ENCODE data around the gene SYNE1. TPM values are rescaled to one million over a fixed set of nuclear protein-coding genes. Genes with fewer than 3 reads are reported as not detected.
"Not testable (repeated sequence)": the region's sequence is repeated elsewhere in the genome, so short reads cannot be mapped to it uniquely, and the experiment has no call there.

The SYNE1 gene, protein sequence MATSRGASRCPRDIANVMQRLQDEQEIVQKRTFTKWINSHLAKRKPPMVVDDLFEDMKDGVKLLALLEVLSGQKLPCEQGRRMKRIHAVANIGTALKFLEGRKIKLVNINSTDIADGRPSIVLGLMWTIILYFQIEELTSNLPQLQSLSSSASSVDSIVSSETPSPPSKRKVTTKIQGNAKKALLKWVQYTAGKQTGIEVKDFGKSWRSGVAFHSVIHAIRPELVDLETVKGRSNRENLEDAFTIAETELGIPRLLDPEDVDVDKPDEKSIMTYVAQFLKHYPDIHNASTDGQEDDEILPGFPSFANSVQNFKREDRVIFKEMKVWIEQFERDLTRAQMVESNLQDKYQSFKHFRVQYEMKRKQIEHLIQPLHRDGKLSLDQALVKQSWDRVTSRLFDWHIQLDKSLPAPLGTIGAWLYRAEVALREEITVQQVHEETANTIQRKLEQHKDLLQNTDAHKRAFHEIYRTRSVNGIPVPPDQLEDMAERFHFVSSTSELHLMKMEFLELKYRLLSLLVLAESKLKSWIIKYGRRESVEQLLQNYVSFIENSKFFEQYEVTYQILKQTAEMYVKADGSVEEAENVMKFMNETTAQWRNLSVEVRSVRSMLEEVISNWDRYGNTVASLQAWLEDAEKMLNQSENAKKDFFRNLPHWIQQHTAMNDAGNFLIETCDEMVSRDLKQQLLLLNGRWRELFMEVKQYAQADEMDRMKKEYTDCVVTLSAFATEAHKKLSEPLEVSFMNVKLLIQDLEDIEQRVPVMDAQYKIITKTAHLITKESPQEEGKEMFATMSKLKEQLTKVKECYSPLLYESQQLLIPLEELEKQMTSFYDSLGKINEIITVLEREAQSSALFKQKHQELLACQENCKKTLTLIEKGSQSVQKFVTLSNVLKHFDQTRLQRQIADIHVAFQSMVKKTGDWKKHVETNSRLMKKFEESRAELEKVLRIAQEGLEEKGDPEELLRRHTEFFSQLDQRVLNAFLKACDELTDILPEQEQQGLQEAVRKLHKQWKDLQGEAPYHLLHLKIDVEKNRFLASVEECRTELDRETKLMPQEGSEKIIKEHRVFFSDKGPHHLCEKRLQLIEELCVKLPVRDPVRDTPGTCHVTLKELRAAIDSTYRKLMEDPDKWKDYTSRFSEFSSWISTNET (N-terminal part only)
- 25.4 and 27.3 TPM in 2 replicates for total RNA-seq (2014; rRNA removed; shearing (Covaris generic))

DNA sequence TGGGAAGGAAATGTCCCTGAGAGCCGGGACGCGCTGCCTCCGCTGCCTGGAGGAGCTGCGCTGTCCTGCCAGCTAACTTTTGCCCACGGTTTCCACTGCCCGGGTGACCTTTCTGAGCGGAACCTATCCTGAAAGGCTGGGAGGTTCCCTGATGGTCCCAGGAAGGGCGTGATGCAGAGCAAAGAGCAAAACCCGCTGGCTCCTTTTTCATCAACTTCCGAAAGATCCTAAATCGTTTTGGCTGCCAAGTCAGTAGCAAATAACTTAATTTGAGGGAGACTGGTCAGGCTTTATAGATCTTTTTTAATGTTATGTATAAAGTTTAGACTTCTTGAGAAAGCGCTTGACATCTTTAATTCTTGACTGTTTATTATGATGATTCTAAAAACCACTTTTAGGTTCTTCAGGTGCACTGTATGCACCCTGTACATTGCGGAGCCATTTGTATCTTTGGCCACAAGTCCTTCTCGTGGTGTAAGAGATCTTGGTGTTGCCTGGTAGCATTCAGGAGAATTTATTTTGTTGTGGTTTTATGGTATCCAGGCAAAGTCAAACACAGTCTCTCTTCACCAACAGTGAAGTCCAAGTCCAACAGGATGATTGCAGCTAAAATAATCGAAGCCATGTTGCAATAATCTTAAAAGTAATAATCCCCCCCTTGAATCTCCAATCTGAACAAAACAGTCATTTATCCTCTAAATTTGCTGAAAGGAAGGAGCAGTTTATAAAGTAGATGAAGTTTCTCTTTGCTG, at the start of gene SYNE1:
Gene SYNE1 (minus strand): TSS at position 67 of the 752 bp plus-strand sequence. CDS start 9,031 bp downstream, outside the sequence.
- no peaks in the 10 kb centered on the region for H3K36me3 ChIP-seq
- 0 out of 2 replicates have a peak, but pooled peaks cover 4% of the 10 kb centered on the region for H3K27me3 ChIP-seq
- H3K4me3 ChIP-seq = peak within 1 kb of the TSS; percentile 49
- H3K27ac ChIP-seq = no peak within 1 kb of the TSS
- H3K4me1 ChIP-seq = no peaks in the 10 kb centered on the region
- no peaks in the 10 kb centered on the region for H3K9me3 ChIP-seq (replicated peaks)
- DNase-seq = no peak

DNA sequence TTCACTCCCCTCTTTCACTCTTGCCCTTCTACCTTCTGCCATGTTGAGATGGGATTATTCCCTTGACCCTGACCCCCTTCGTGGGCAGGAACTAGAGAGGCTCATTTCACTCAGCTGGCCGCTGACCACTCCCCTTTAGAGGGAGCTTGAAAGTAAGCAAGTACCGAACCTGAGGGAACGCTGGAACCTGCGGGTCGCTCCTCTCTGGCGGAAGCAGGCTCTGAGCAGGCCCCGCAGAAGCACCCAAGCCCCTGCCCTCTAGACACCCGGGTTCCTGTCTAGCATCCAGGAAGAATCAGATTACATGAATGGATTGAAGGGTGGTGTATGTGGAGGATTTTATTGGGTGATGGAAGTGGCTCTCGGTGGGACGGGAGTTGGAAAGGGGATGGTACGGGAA, 48.7 kb upstream of the SYNE1 start:
- DNase-seq = no peak
- H3K27ac ChIP-seq = no peak overlapping the region
- H3K9me3 ChIP-seq (replicated peaks) = no peaks in the 10 kb centered on the region
- no peaks in the 10 kb centered on the region for H3K27me3 ChIP-seq
- H3K4me1 ChIP-seq = no peaks in the 10 kb centered on the region
- H3K36me3 ChIP-seq = no peaks in the 10 kb centered on the region
- no peak overlapping the region for H3K4me3 ChIP-seq

DNA sequence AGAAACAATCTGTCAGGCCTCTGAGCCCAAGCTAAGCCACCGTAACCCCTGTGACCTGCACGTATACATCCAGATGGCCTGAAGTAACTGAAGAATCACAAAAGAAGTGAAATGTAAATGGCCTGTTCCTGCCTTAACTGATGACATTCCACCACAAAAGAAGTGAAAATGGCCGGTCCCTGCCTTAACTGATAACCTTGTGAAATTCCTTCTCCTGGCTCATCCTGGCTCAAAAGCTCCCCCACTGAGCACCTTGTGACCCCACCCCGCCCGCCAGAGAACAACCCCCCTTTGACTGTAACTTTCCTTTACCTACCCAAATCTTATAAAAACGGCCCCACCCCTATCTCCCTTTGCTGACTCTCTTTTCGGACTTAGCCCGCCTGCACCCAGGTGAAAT, 45.8 kb upstream of the SYNE1 start:
- not testable (repeated sequence) for DNase-seq; H3K4me3 ChIP-seq; H3K9me3 ChIP-seq (replicated peaks); H3K36me3 ChIP-seq; H3K4me1 ChIP-seq; H3K27ac ChIP-seq; H3K27me3 ChIP-seq

DNA sequence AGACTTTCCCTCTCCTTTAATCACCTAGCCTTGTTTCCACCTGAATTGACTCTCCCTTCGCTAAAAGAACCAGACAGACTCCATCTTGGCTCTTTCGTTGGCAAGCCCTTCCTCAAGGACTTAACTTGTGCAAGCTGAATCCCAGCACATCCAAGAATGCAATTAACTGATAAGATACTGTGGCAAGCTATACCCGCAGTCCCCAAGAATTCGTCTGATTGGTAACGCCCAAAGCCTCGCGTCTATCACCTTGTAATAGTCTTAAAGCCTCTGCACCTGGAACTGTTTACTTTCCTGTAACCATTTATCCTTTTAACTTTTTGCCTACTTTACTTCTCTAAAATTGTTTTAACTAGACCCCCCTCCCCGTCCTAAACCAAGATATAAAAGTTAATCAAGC, 45.0 kb upstream of the SYNE1 start:
- Histone ChIP-seq H3K27ac (no peak overlapping the region), H3K36me3 (no peaks in the 10 kb centered on the region), H3K4me1 (no peaks in the 10 kb centered on the region), H3K27me3 (no peaks in the 10 kb centered on the region), H3K9me3 (replicated peaks) (no peaks in the 10 kb centered on the region), H3K4me3 (no peak overlapping the region)
- no peak for DNase-seq

DNA sequence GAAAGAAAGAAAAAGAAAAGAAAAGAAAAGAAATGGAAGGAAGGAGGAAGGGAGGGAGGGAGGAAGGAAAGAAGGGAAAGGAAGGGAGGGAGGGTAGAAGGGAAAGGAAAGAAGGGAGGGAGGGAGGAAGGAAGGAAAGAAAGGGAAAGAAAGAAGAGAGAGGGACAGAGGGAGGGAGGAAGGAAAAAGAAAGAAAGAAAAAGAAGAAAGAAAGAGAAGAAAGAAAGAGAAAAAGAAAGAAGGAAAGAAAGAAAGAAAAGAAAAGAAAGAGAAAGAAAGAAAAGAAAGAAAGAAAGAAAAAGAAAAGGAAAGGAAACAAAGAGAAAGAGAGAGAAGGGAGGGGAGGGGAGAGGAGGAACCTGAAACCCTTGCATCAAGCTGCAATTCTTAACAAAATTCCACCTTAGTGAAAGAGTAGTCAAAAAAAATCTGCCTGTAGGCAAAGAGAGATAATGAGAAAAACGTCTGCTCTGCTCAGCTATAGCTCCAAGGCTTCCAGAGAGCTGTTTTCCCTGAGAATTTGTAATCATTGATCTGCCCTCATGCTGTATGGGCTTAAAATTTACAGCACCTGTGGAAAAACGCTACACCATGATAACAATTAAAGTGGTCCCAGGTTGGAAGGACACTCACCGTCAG, 43.8 kb upstream of the SYNE1 start:
- no peak for DNase-seq
- Histone ChIP-seq H3K4me1 (no peaks in the 10 kb centered on the region), H3K4me3 (no peak overlapping the region), H3K9me3 (replicated peaks) (no peaks in the 10 kb centered on the region), H3K27me3 (no peaks in the 10 kb centered on the region), H3K36me3 (no peaks in the 10 kb centered on the region), H3K27ac (no peak overlapping the region)

DNA sequence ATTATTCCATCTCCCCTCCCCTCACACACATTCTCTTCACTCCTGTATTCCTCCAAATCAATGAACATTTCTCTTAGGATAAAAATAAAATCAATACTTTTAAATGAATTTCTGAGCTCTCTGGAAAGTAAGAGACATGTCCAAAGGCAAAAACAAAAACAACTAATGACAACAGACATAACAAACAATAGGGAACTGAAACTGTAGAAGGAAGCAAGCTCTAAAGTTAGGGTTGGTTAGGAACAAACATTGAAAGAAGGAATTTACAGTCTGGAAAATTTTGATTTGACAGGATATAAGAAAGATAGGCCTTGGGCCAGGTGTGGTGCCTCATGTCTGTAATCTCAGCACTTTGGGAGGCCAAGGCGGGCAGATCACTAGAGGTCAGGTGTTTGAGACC, 43.0 kb upstream of the SYNE1 start:
- Histone ChIP-seq H3K4me1 (no peaks in the 10 kb centered on the region), H3K9me3 (replicated peaks) (no peaks in the 10 kb centered on the region), H3K27me3 (no peaks in the 10 kb centered on the region), H3K36me3 (no peaks in the 10 kb centered on the region), H3K27ac (no peak overlapping the region), H3K4me3 (no peak overlapping the region)
- DNase-seq = no peak

DNA sequence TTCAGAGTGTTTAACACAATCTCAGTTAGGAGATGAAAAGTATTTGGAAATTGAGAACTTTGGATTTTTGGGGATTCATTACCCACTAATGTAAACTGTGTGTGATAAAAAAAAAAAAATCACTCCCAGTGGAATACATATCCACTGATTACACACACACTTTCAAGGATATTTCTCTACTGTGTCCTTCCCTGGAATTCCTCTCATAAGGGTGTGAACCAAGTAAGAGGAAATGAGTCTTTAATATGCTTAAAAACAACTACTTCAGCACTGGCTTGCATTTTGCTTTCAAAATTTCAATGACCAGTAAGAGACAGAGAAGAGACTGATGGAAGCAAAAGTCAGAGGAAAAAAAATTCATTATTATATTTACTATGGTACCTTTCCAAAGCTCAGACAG, 36.1 kb upstream of the SYNE1 start:
- Histone ChIP-seq H3K4me1 (no peaks in the 10 kb centered on the region), H3K36me3 (no peaks in the 10 kb centered on the region), H3K27ac (no peak overlapping the region), H3K4me3 (no peak overlapping the region), H3K9me3 (replicated peaks) (no peaks in the 10 kb centered on the region), H3K27me3 (no peaks in the 10 kb centered on the region)
- DNase-seq = no peak

DNA sequence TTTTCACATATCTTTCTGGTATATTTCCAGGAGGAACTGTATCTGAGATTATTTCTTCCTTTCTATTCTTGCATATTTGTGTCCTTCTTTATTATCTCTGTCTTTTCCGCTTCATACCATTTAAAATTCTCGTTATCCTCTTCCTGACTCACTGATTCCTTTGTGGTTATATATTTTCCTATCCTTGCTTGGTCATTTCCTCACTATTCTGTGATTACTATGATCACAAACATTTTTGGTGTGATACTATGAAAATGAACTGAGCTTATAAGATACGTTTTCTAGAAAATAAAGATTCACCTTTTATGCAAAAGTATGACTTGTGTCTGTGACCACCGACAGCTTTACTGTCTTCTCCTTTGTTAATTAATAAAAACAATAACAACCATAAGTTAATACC, 34.0 kb upstream of the SYNE1 start:
- no peak for DNase-seq
- H3K27ac ChIP-seq = no peak overlapping the region

DNA sequence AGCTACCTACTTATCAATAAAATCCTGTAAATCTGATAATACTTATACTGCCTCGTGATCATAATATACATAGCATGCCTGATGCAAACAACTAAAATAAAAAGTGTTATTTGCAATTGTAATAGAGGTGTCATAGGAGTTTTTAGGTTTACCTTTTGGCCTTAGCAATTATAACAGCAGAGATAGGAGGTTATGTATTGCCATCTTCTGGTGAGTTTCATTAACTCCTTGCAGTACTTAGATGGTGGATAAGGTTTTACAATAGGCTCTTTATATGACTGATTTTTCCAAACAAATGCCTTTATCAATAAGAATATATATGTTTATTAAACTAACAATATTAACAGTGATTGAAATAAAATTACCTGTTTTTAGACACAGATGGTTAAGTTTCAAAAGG, 32.7 kb upstream of the SYNE1 start:
- Histone ChIP-seq H3K27ac (no peak overlapping the region), H3K4me3 (no peak overlapping the region), H3K27me3 (no peaks in the 10 kb centered on the region), H3K4me1 (no peaks in the 10 kb centered on the region), H3K9me3 (replicated peaks) (no peaks in the 10 kb centered on the region), H3K36me3 (no peaks in the 10 kb centered on the region)
- peak in 1 of 2 experiments; percentile 41 for DNase-seq

More for the DNA sequence above, 34.0 kb upstream of the SYNE1 start:
- Histone ChIP-seq H3K27me3 (no peaks in the 10 kb centered on the region), H3K4me1 (no peaks in the 10 kb centered on the region), H3K4me3 (no peak overlapping the region), H3K9me3 (replicated peaks) (no peaks in the 10 kb centered on the region), H3K36me3 (no peaks in the 10 kb centered on the region)

DNA sequence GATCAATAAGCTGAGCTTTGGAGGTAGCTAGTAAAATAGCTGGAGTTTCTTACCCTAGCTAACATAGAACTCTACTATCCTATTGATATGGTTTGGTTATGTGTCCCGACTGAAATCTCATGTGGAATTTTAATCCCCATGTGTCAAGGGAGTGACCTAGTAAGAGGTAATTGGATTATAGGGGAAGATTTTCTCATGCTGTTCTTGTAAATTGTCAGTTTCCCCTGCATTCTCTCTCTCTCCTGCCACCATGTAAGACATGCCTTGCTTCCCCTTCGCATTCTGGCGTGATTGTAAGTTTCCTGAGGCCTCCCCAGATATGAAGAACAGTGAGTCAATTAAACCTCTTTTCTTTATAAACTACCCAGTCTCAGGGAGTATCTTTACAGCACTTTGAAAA, 24.6 kb upstream of the SYNE1 start:
- Histone ChIP-seq H3K27ac (no peak overlapping the region), H3K27me3 (no peaks in the 10 kb centered on the region), H3K36me3 (no peaks in the 10 kb centered on the region), H3K9me3 (replicated peaks) (no peaks in the 10 kb centered on the region), H3K4me1 (no peaks in the 10 kb centered on the region), H3K4me3 (no peak overlapping the region)
- DNase-seq = no peak

DNA sequence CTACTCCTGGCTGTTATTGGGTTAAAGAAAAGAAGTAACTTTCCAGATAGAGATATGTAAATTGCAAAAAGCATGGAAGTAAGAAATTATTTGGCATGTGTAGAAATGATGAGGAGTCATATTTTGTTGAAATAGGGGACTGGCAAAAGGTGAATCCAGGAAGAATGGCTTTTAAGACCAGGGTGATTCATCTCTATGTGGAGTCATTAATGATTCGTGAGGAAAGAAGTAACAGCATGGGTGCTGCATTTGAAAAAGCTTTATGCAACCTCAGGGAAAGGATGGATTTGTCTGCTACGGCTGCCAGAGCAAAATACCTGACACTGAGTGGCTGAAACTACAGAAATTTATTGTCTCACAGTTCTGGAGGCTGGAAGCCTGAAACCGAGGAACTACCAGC, 14.8 kb upstream of the SYNE1 start:
- Histone ChIP-seq H3K4me3 (no peak overlapping the region), H3K27me3 (no peaks in the 10 kb centered on the region), H3K9me3 (replicated peaks) (no peaks in the 10 kb centered on the region), H3K4me1 (no peaks in the 10 kb centered on the region), H3K27ac (no peak overlapping the region), H3K36me3 (no peaks in the 10 kb centered on the region)
- DNase-seq = no peak

DNA sequence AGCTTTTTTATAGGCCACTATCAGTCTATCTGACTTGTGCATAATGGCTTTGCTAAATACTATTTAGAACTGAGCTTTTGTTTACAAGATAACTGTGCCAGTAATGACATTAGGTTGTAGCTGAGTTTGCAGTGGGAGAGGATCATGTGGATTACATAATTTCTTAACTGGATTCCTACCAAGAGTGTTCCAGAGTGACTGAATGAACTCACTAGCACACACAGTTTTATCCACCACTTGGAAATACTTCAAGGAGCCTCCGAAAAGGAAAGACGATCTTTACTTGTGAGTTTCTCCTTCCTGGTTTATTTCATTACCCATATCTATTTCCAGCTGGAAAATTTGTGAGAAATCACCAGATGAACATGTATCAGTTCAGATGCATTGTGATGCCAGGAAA, 10.9 kb upstream of the SYNE1 start:
- H3K27ac ChIP-seq = no peak overlapping the region
- H3K36me3 ChIP-seq = no peaks in the 10 kb centered on the region
- no peaks in the 10 kb centered on the region for H3K9me3 ChIP-seq (replicated peaks)
- no peak for DNase-seq
- H3K4me1 ChIP-seq = no peaks in the 10 kb centered on the region
- no peaks in the 10 kb centered on the region for H3K27me3 ChIP-seq
- H3K4me3 ChIP-seq = no peak overlapping the region

DNA sequence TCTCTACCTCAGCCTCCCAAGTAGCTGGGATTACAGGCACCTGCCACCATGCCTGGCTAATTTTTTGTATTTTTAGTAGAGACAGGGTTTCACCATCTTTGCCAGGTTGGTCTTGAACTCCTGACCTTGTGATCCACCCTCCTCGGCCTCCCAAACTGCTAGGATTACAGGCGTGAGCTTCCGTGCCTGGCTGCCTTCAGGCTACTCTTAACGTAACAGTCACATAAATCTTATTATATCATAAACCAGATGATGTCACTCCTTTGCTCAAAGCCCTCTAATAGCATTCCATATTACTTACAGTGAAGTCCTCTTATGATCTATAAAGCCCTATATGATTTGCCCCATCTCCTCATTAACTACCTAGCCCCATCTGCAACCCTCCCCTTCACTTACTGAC, 9.6 kb upstream of the SYNE1 start:
- not testable (repeated sequence) for H3K27me3 ChIP-seq; H3K27ac ChIP-seq; H3K9me3 ChIP-seq (replicated peaks); H3K4me1 ChIP-seq; H3K36me3 ChIP-seq; DNase-seq; H3K4me3 ChIP-seq

Measured in SJCRH30 (cell line).